ENCODE measurements around the gene GXYLT1. TPM values are rescaled to one million over a fixed set of nuclear protein-coding genes. Genes with fewer than 3 reads are reported as not detected.
A peak's percentile ranks its signal among the peaks of the same experiment; 100 is the strongest.

GXYLT1 gene
- total RNA-seq, 1 donor from 2014 or later: 18.4 TPM

GRCh38 chr12:42145552-42146215 lies 1.0 kb upstream of the GXYLT1 start:
- H3K4me1 Mint-ChIP-seq: peaks cover 27% of the 10 kb centered on the region
- no peaks in the 10 kb centered on the region for H3K27me3 Mint-ChIP-seq (ENCODE audit: low read depth)
- peak overlapping the region; percentile 83 for H3K4me3 Mint-ChIP-seq
- H3K9me3 Mint-ChIP-seq: no peaks in the 10 kb centered on the region
- no peak for DNase-seq (ENCODE audit: low read depth, low spot score)
- no peaks in the 10 kb centered on the region for H3K36me3 Mint-ChIP-seq (ENCODE audit: low read depth)
- no peak for TF ChIP-seq CTCF (conservative IDR thresholded peaks at IDR 0.05)
- H3K27ac Mint-ChIP-seq (ENCODE audit: unreplicated experiment): no peak overlapping the region

GRCh38 chr12:42145197-42145549 lies 499 bp upstream of the GXYLT1 start:
- peak overlapping the region; percentile 83 for H3K4me3 Mint-ChIP-seq
- H3K27me3 Mint-ChIP-seq (ENCODE audit: low read depth): no peaks in the 10 kb centered on the region
- peaks cover 31% of the 10 kb centered on the region for H3K4me1 Mint-ChIP-seq
- H3K27ac Mint-ChIP-seq (ENCODE audit: unreplicated experiment): no peak overlapping the region
- no peak for TF ChIP-seq CTCF (conservative IDR thresholded peaks at IDR 0.05)
- no peak for DNase-seq (ENCODE audit: low read depth, low spot score)
- no peaks in the 10 kb centered on the region for H3K36me3 Mint-ChIP-seq (ENCODE audit: low read depth)
- no peaks in the 10 kb centered on the region for H3K9me3 Mint-ChIP-seq

GRCh38 chr12:42144158-42144407 lies 591 bp downstream of the GXYLT1 start:
- H3K9me3 Mint-ChIP-seq: no peaks in the 10 kb centered on the region
- peak overlapping the region; percentile 95 for H3K4me3 Mint-ChIP-seq
- peak; percentile 23 for DNase-seq (ENCODE audit: low read depth, low spot score)
- peaks cover 31% of the 10 kb centered on the region for H3K4me1 Mint-ChIP-seq
- H3K36me3 Mint-ChIP-seq (ENCODE audit: low read depth): no peaks in the 10 kb centered on the region
- no peaks in the 10 kb centered on the region for H3K27me3 Mint-ChIP-seq (ENCODE audit: low read depth)
- no peak for TF ChIP-seq CTCF (conservative IDR thresholded peaks at IDR 0.05)
- peak overlapping the region; percentile 91 for H3K27ac Mint-ChIP-seq (ENCODE audit: unreplicated experiment)

- Mint-ChIP-seq H3K4me1 (peaks cover 31% of the 10 kb centered on the region), H3K4me3 (peak overlapping the region; percentile 95), H3K9me3 (no peaks in the 10 kb centered on the region), H3K27me3 (ENCODE audit: low read depth) (no peaks in the 10 kb centered on the region), H3K27ac (ENCODE audit: unreplicated experiment) (peak overlapping the region; percentile 91), H3K36me3 (ENCODE audit: low read depth) (no peaks in the 10 kb centered on the region)
- TF ChIP-seq CTCF (conservative IDR thresholded peaks at IDR 0.05): no peak
- no peak for DNase-seq (ENCODE audit: low read depth, low spot score)
Observed at GRCh38 chr12:42143452-42144157, 1.1 kb downstream of the GXYLT1 start.

GRCh38 chr12:42141981-42142606 lies 2.6 kb downstream of the GXYLT1 start:
- Mint-ChIP-seq H3K27me3 (ENCODE audit: low read depth) (no peaks in the 10 kb centered on the region), H3K4me3 (peak overlapping the region; percentile 41), H3K9me3 (no peaks in the 10 kb centered on the region), H3K36me3 (ENCODE audit: low read depth) (no peaks in the 10 kb centered on the region), H3K27ac (ENCODE audit: unreplicated experiment) (no peak overlapping the region), H3K4me1 (peaks cover 31% of the 10 kb centered on the region)
- DNase-seq (ENCODE audit: low read depth, low spot score): no peak
- no peak for TF ChIP-seq CTCF (conservative IDR thresholded peaks at IDR 0.05)

Measured in neural crest cell (in vitro differentiated cells).